Measurements from ENCODE around the gene MSH2.
"Not testable (repeated sequence)": the region's sequence is repeated elsewhere in the genome, so short reads cannot be mapped to it uniquely, and the experiment has no call there.

Gene MSH2

DNA sequence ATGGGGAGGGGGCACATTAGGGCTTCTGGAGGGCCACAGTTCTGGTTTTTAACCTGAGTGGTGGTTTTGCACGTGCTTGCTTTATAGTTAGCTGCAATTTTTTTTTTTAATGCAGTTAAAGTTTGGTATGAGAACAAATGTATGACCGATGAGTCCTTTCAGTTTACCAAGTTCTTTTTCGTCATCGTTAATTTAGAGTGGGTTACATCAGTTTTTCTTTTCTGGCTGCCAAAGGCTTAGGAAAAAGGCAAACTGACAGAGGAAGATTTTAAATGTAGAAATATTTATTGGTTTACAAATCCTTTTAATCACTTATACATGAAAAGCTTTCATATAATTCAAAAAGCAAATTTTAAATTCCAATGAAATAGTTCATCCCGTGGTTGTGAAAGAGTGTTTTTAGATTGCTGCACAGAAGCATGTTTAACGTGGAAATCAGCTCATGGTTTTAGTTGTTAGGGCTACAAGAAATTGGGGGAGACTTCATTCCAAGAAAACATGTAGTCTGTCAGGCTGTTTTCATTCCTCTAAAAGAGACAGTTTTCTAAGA is 82.9 kb downstream of the MSH2 start:
- DNase-seq: no peak

DNA sequence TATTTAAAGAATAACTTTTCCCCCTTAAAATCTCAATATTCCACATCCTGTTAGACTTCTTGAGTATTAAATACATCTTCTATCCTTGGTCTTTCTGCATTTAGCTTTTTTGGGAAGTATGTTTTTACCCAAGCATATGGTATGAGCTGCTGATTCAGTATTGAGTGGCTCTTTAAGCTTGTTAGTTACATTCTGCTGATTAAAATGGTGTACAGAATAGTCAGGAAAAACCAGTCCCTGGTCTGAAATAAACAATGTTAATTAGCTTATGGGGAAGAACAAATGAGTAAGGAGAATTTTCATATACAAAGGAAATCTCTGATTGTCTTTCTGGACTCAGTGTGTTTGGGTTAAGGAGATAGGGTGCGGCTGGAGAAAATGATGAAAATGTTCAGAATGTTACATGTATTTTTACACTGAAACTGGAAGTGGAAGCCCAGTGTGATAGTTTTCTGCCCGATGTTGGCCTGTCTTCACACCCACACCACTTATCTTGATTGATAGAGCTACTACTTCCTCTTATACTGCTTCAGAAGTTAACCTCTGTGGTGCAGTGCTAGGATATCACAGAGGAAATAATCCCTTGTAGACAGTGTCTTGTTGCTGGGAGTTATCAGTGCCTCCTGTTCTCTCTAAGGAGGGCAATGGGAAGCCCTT is 84.0 kb downstream of the MSH2 start:
- no peak for DNase-seq

DNA sequence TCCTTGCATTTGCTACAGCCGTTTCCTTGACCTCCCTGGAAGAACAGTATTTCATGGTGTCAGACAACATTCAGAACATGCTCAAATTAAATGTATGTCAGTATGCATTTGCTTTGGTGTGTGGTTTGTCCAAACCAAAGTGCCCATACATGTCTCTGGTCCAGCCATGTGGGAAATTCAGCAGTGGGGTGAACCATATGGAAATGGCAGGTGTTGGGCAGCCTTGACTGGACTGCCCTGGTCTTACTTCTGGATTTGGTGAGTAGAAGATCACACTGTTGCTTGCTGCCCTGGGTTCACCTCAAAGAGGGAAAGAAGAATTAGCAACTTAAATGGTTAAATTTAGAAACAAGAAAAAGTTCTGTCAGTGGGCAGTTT is 84.5 kb downstream of the MSH2 start:
- DNase-seq: no peak

DNA sequence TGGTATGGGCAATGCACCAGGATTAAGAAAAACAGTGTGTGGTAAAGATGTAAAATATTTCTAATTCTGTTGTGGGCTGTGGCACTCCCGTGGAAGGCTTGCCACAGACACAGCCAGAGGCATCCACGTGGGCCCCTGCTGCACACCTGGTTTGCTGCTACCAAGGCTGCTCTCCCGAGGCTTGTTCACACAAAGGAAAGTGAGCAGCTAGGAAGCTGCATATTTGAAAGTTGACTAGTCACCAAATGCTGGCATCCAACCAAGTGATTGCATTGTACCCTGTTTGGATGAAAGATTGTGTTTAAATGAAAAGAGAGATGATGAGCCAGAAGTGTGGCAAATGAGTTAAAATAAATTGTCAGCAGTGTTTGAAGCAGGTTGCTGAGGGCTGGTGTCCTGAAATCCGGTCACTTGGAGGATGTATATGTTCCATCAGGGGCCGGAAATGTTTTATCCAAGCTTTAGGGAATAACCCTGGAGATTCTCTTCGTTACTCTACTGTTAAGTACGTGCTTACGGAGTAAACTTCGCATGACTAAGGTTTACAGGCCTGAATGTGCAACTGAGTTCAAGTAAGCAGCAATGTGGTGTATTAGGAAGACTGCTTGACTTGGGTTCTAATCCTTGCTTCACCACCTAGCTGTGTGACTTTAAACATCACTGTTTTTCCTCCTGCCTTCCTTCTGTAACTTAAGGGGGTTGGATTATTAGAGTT is 86.1 kb downstream of the MSH2 start:
- no peak for DNase-seq

DNA sequence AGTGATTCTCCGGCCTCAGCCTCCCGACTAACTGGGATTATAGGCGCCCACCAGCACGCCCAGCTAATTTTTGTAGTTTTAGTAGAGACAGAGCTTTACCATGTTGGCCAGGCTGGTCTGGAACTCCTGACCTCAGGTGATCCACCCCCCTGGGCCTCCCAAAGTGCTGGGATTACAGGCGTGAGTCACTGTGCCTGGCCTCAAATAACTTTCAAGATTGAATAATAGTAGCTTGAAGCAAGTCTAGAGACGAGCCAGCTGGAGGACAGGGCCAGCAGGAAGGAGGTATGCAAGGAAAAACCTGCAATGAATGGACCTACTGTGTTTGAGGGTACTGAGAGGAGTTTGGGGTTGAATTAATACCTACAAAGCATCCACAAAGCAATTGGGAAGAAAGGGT is 87.5 kb downstream of the MSH2 start:
- no peak for DNase-seq

DNA sequence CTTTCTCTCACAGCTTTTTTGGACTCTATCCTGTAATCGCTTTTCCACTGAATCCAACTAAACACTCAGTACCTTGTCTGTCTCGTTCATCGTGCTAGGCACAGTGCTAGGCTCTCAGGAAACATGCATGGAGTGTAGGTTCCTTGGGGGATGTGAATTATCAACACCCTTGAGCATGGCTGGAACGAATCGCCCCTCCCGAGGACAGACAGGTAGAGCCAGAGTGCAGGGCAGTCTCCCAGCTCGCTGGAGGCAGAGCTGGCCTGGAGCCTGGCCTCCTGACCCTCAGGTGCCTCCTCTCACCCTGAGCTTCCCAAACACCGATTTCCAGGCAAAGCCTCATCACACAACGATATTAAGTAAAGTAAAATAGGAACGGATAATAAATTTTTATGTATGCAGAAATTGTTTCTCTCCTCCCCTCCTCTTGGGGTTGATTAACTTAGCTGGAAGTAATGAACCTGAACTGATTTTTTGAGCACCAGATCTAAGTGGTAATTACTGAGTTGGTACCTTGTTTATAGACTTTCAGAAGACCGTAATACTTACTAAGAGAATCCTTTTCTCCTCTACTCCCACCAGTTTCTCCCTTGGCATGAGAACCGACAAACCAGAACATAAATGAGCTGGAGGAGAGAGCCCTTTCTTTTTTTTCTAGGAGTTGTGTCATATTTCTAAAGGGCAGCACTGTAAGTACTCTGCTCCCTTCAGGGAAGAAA is 90.5 kb downstream of the MSH2 start:
- DNase-seq: no peak

DNA sequence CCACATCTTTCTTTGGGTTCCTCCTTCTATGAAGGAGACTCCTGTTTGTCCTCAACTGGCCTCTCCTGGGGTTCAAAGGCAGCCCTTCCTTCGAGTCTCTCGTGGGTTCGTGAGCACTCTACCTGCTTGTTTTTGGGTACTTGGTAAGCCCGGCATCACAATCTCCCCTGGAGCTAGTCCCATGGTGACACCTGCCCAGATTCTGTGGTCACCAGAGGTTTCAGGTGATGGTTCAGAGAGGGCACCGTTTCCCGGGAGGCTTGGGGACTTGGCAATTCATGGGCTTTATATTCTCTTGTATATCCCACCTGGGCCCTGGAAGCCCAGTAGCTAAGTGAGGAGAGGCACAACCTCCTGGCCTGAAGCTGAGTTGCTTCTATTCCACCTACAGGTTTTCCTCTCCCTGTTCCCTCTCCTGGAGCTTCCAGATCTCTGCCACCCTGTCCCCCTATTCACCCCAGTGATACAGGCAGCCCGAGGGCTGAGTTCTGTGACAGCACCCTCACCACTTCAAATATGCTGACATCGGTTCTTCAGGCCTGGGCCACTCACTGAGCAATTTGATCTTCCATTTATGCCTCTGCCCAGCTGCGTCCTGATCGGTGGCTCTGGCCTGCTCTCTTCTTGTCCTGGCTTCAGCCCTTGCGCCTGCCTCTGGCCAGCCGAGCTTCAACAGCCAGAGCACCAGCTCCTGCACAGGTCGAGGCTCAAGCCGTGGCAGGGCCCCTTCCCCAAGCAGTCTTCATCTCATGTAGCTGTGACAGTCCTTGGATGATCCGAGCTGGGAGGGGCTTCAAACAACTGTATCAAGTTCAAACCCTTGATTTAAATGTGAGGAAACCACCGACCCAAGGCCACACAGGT is 91.5 kb downstream of the MSH2 start:
- DNase-seq: no peak

DNA sequence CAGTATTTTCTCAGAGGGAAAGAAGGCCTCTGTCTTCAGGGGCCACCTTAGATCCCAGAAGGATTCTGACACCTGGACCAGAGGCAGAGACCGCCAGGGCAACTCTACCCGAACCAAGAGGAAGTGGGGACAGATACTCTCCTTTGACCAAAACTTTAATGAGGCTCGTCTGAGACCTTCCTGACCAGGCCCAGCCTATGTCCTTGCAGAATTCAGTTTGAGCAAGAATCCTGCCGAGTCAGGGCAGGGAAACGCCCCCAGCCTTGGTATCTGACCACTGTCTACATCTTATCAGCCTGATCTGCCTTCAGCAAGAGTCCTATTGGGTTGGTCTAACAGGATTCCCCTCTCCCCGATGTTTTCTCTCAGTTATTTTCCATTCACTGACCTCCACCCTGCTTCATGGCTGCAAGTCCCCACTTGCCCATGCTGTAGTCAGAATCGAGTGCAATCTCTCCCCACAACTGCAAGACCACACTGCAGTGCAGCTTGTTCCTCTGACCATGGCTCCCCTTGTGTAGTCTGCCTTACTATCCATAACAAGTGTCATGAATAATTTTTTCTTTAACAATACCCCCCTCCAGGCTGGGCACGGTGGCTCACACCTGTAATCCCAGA is 95.0 kb downstream of the MSH2 start:
- no peak for DNase-seq

DNA sequence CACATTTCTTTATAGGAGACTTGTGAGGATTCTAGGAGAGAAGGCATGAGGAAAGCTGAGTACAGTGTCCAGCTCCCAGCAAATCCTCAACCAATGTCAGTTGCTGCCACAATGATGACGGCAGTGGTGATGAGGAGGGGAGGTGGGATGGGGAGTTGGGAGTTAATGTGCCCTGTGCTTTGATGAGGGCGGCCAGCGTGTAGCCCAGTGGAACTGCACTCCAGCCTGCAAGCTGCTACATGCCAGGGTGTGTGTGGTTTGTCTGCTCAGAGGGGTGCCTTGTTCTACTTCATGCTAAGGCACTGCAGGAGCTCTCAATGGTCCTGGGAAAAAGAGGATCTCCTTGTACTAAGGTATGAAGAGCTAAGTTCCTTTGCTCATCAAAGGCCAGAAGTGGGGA is 96.1 kb downstream of the MSH2 start:
- no peak for DNase-seq

DNA sequence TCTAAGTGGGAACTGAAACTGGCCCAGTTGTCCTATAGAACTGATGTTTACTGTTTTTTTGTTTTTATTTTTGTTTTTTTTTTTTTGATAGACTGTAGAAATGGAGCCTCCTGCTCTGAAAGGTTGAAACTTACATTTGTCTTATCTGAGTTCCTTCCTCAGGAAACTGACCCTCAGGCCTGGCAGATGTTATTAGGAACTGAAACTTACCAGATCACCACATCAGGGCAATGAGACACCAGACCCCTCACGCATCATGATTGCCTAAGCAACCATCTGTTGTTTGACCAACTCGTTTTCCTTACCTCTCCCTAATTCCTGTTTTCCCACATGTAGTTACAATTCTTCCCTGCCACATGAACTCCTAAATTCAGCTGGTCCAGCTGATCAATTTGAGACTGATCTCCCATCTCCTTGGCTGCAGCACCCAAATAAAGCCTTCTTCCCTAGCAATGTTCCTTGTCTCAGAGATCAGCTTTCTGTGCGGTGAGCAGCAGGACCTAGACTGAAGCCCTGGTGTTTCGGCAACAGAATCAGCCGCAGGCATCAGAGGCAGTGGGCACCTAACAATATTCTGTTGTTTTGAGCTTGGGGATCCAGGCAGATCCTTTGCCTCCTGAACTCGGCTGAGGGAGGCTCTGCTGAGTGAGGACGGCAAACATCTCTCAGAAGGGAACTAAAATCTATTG is 96.8 kb downstream of the MSH2 start:
- no peak for DNase-seq

DNA sequence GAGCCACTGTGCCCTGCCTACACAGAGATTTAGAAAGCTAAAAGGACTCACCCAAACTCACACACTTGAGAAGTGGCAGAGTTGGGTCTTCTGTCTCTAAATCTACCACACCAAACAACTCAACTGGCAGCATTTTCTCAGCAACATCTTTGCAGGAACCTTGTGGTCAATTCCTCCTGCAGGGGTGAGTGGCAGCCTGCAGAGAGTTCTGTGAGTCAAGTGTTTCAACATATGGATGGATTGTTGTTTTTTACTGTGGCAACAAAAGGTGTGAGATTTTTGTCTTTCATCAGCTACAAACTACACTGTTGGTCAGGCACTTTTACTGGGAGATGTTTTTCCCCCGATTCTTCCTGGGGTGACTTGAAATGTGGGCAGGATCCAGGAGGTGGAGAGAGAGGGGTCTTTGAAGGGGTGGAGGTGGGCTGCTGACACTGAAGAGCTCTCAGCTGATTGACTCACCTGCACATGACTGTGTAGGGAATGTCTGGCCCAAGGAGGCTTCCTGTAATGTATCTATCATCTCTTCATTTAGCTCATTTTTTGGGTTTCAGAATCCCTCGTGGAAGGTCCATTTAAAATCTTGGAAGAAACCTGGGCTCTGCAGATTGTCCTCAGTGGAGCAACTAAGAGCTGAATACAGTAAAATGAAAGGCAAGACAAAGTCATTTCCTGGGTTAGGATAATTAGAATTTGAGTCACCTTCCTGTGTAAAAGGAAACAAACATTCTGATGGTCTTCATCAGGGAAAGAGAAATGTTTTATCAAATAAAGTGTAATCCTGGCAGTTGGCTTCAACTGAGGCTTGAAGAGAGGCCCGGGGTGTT is 98.6 kb downstream of the MSH2 start:
- DNase-seq: no peak

DNA sequence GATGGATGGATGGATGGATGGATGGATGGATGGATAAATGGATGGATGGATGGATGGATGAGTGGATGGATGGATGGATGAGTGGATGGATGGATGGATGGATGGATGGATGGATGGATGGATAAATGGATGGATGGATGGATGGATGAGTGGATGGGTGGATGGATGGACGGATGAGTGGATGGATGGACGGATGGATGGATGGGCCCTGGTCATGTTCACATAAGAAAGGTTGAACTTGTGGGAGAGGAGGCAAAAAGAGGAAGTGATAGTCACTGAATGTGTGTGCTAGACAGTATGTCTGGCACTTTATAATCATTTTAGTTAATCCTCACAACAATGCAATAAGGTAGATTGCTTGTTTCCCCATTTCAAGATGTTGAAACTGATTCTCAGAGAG is 99.5 kb downstream of the MSH2 start:
- DNase-seq: not testable (repeated sequence)

DNA sequence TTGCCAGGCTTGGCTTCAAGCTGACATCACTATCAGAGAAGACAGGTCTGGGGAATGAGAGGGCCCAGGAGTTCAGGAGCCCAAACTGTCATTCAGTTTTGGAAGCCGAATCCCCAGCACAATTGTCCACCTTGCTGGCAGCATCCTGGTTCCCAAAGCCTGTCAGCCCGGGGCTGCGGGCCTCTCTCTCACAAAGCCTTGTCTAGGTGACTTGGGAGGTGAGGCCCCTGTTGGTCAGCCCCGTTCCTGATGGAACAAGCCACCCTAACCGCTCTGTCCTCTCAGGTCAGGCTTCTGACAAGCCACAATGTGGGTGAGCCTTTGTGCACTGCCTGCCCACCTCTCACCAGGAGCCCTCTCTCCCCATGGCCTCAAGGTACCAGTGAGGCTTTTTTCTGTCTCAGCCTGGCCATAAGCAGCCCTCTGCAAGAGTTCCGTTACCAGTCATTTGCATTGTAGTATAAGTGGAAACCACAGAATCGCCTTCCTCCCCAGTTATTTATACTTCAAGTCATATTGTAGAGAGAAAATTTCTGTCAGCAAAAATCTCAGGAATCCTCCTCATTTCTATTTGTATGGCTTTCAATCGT is 100.6 kb downstream of the MSH2 start:
- DNase-seq: no peak

DNA sequence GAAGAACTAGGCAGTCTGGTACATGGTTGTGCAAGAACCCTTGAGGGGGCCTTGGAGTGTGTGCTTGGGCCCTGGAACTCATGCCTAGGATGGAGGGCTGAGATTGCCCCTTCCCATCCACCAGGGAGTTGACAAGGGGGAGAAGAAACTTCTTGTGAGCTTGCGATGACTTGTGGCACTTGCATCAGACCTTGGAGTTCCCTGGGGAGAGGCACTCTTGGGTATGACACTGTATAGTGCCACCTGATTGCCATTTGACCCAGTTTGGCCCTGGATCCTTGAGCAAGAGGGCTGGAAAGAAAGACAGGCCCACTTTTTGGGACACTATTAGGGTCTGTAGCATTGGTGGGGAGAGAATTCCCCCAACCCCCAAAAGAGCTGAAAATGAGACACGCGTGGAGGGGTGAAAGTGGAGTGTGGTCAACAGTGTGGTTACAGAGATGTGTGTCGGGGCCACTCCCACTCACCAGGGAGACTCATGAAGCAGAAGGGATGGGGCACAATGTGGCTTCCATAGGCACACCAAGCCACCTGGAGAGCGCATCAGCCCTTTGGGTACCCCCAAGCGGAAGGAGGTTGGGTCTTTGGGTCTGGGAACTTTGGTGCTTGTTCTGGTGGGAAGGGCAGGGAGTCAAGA is 101.3 kb downstream of the MSH2 start:
- DNase-seq: no peak

DNA sequence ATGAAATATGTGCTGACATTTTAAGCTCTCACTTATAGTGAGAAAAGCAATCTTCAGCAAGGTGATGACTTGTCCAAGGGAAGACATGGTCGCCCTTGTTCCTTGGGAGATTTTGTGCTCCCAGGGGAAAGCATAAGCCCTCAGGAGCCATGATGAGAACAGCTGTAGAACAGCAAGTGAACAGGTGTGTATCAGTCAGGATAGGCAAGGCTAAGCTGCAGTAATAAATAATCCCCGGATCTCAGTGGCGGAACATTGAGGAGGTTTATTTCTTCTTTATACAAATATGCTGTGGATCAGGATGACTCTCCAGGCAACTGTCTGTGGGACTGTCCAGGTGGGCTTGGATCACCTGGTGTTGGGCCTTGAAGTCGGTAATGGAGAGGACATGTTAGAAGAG is 103.1 kb downstream of the MSH2 start:
- DNase-seq: no peak

DNA sequence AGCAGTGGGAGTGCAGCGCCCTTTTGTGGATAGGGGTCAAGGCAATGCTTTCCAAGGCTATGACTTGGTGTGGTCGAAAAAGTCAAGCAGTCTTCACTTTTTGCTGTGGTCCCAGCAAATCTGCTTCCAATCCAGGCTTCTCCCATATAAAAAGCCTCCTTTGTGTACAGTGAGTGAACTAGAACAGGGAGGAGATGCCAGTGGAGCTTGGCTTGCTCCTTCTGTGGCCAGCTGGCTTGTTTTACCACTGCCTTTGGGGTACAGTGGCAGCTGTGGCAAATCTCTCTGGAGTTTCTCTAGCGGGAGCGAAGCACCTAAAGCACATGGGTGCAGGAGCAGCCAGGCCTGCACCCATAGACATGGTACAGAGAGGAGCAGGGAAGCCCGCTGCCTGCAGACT is 103.5 kb downstream of the MSH2 start:
- DNase-seq: no peak

DNA sequence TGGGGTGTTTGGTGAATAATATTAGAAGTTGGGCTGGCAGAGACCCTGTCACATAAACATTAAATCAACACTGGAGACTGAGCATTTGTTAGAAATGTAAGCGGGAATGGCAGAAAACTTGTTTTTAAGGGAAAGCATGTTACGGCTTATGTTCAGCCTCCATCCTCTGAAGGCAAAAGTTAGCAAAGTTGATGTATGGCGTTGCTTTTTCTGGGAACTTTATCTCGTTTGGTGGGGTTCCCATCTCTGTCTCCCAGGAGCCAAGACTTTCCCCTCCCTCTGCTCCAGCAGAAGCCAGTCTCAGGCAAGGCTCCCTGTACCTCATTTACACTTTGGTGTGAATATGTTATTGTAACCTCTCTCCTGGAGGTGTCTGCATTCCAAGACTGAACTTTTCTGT is 105.1 kb downstream of the MSH2 start:
- no peak for DNase-seq

DNA sequence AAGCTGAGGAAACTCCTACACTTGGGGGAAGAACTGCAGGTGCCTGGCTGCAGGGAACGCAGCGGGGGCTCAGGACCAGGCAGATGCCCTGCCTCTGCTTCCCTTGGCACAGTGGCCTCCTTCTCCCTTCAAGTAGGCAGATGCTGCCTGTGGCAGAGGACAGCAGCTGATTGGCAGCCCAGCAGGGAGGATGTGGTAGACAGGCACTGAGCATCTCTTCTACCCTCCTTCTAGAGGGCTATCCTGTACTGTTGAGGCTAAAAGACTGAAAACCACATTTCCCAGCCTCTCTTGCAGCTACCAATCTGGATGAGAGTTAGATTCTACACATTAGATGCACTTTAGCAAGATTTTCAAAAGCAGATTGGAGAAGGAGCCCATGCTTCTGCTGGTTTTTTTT is 105.7 kb downstream of the MSH2 start:
- no peak for DNase-seq

DNA sequence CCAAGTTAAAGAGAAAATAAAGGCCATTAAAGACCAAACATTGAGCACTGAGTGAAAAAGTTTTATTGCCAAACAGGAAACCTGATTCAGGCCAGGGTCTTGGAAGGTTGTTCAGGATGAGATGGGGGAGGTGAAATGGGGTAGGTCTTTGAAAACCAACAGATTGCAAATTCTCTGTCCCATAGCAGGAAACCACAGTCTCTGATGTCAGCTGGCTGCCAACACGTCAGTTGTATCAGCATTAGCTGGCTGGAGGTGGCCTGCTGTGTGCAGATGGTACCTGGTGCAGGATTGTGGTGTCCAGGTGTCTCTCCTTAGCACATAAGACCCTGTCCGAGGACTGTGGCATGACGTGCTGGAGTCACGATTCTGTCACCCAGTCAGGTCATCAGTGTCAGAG is 106.3 kb downstream of the MSH2 start:
- no peak for DNase-seq

DNA sequence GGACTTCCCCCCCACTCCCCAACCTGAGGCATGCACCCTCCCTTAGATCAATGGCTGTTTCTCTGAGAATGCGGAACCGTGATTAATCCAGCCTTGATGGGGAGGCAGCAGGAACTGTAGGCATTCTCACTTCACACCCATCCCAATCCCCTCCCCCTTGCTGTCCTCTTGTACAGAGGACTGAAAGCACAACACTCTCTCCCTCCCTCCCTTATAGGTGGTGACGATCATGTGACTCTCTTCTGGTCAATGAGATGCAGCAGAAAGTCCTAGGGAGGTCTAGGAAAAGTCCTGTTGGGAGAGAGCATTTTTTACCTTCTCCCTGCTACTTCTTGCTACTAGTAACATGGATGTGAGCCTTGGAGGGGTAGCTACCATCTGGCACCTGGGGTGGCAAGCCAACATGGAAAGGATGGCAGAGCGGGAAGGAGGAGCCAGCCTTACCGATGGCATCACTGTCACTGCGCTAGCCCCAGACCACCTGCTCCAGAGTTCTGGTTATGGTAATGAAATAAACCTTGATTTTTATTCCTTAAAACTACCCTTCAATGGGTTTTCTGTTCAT is 106.9 kb downstream of the MSH2 start:
- DNase-seq: no peak

All from activated T-cell treated with anti-CD3 and anti-CD28 coated beads for 4 hours (primary cell).